GM03348 (cell line): ENCODE results near the gene SFXN1.
A peak's percentile ranks its signal among the peaks of the same experiment; 100 is the strongest.
"Not testable (repeated sequence)": the region's sequence is repeated elsewhere in the genome, so short reads cannot be mapped to it uniquely, and the experiment has no call there.

Source experiments
- DNase-seq: peaks from one replicate; pipeline ENCODE4 v3.0.0; 2012; ENCODE audit warnings: low spot score

SFXN1 gene, protein sequence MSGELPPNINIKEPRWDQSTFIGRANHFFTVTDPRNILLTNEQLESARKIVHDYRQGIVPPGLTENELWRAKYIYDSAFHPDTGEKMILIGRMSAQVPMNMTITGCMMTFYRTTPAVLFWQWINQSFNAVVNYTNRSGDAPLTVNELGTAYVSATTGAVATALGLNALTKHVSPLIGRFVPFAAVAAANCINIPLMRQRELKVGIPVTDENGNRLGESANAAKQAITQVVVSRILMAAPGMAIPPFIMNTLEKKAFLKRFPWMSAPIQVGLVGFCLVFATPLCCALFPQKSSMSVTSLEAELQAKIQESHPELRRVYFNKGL

DNA sequence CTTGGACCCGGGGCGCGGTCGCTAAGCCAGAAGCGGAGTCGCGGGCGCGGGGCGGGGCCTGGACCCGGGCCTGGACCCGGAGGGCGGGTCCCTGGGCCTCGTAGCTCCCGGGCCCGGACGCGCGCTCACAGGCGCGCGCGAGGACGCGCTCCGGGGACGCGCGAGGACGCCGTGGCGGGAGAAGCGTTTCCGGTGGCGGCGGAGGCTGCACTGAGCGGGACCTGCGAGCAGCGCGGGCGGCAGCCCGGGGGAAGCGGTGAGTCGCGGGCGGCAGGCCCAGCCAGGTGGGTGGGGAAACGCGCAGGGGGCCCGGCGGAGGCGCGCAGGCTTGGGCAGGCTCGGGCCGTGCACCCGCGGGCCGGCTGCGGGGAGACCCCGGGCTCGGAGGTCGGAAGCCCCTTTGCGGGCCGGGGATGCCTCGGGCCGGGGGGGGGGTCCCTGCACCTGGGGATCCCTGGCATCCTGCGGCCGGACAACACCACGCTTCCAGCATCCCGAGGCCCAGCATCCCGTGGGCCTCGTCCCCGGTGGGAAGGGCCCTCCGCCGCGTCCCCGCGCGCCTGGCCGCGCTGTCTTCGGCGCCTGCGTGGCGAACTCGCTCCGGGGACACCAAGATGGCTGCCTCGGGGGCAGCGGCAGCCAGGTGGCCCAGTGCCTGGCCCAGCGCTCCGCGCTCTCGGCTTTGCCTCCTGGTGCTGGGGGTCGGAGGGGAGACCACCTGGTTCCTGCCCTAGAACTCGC is at the start of gene SFXN1:
Gene SFXN1, plus strand, starts transcription at position 177 of the 741 bp plus-strand sequence. CDS start 13,544 bp downstream, outside the sequence.
- DNase-seq, result peak; percentile 99

DNA sequence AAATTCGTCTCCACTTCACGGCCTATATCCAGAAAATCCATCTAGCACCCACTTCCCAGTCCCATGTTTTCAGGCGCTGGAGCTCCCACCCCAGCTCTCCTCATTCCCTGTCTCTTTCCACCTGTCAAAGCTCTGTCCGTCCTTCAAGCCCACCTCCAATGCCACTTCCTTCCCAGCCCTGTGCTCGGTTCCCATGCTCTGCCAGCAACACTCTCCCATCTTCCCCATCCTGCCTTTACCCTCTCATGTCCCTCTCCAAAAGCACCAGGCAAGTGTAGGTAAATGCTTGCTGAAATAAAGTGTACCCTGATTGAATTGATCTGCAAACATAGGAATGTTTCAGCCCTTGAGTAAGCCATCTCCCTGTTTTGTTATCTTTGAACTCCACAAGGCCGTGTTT is 43.6 kb upstream of the SFXN1 start:
- DNase-seq, result no peak

DNA sequence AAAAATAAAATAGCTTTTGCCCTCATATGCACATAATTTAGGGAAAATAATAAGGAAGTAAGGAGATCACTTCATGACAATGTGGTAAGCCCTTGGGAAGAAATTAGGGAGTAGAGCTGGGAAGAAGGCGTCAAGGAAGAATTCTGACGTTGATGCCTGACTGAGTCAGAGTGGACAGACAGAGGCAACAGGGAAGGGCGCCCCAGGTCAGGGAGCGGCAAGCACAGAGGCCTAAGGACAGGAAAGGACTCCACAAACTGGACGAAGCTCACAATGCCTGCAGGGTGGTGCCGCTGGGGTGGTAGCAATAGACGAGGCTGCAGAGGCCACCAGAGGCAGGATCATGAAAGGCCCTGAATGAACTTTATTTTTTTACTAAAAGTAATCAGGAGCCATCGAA is 42.0 kb upstream of the SFXN1 start:
- DNase-seq, result no peak

DNA sequence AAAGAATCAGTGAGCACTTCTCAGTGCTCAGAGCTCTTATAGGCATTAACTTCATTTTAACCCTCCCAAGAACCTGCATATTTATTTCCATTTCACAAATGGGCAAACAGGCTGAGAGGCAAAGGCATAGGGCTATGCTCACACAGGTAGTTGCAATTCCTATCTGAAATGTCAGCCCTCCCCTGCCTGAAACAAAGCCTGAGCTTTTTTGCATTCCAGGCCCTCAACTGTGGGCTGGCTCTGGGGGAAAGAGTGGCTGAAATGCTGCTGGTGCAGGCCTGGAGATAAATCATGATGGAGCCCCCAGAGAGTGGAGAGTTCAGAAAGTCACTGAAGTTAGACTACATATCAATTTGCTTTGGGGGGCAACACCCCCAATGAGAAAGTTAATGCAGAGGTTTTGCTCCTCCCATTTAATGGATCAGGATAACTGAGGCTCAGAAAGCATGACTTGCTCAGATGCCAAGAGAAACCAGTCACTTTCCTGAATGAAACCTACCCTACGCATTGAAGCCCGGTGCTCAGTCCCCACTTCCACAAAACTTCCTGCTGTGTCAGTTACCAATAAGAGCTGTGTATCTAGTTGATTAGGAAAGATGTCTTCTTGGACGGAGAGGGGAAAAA is 40.0 kb upstream of the SFXN1 start:
- no peak for DNase-seq

DNA sequence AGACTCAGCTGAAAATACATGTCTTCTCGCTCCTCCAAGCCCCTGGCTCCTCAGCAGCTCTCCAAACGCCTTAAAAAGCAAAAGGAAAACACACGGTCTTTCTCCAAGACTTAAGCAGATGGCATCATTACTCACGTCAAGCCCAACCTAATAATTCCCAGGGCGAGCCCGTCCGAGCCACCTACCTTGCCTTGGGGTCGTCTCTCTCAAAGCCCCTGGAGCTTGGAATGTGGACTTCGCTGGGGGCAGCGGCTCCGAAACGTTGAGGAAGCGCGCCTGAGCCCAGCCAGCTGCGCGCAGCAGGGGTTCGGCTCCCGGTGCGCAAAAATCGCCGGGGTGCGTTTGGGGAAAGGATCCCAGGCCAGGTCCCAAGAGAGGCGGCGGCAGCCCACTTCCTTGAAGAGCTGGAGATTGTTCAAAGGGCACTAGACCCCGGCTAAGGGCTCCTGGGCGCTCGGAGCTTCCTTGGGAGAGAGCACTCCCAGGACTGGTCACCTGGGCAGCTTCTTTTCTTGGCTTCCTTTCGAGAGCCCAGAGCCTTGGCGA is 34.8 kb upstream of the SFXN1 start:
- DNase-seq, result no peak

DNA sequence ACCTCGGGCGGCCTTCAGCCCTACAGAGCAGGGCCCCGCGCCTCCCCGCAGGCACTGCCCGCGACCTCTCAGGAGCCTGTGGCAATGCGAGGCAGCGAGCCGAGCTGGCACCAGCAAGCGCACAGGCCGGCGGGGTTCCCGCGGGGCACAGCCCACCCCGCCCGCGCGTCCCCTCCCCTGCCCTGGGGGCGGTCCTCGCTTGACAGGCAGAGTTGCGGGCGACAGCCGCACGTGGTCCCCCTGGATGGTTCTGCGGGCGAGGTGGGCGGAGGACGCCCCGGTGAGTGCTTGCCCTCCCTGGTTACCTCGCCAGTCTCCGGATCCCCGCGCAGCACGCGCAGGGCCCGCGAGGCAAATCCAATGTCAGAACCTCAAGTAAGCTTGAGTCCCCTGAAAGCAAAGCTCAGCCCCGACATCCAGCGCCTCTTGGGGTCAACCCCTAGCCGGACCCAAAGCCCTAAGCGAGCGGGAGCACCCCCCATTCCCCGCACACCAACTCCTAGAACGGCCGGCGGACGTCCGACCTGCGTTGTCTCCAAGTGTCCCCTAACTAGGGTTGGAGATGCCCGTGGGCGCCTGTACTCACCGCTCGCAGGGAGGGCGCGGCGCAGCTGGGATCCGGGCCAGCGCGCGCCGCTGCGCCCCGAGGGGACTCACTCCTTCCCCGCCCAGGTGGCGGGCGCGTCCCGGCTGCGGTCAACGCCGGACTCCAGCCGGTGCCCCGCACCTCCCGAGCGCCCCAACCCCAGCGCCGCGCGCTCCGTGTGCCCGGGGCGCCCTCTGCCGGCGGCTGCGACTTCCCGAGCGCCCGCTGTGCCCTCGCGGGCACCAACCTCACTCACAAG is 34.1 kb upstream of the SFXN1 start, which contains the start of gene DRD1:
Gene DRD1, minus strand, starts transcription at position 123 of the 845 bp plus-strand sequence. CDS start 1,083 bp downstream, outside the sequence.
- DNase-seq, result peak; percentile 67

DNA sequence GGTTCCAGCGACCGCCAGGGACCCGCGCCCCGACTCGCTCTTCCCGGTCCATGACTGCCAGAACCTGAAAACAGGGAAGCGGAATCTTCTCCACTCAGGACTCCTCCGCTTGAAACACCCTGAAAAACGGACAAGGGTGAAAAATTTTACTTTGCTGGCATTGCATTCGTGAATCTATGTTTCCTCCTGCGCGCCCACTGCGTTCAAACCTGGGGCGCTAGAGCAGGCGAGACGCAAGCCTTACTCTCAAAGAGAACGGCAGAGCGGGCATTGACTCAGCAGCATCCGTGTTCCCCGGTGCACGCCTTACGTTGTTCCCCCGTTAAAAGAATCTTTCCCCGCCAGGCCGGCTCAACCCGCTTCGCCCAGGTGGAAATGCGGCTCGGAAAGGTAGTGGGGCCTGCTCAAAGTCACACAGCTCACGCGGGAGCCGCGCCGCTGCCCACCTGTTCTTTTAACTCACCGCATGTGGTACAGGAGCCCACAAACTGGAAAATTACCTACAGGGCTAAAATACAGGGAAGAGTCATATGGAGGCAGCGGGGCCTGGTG is 33.4 kb upstream of the SFXN1 start:
- DNase-seq, result peak; percentile 6

DNA sequence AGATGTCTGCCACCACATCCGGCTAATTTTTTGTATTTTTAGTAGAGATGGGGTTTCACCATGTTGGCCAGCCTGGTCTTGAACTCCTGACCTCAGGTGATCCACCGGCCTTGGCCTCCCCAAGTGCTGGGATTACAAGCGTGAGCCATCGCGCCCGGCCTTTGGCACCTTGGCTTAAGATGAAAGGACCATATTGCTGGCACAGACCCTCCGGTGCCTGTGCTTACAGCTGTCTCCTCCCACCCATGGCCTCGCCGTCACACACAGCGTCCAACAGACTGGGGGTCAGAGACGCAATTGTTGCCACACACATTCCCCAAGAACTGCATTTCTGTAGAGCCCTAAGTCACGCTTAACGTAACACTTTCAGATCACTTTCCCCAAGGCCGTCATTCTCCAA is 32.0 kb upstream of the SFXN1 start:
- not testable (repeated sequence) for DNase-seq

DNA sequence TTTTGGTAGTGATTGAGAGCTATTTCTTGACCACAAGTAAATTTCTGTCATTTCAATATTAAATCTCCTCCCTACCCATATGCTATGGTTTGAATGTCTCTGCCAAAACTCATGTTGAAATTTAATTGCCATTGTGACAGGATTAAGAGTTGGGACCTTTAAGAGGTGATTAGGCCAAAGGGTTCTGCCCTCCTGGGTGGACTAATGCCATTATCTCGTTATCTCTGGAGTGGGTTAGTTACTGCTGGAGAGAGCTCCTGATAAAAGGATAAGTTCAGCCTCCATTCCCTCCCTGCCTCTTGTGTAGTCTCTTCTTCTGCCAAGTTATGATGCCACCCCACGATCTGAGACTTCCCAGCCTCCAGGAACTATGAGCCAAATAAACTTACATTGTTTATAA is 30.8 kb upstream of the SFXN1 start:
- no peak for DNase-seq

DNA sequence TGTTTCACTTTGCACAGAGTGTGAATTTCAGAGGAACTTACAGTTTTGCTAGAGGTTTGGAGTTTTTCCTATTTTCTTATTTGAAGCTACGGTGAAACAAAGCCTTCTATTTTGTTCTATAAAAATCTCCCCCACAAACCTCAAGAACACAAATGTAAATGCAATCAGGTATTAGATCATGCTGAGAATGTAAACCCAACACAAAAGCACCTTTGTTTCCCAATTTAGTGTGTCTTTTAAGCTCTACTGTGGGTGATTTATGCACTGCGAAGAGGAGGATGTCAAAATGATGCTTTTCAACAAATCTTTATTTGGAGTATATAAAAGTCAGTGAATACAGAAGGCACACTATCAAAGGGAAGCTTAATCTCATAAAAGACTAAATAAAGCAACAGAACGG is 30.1 kb upstream of the SFXN1 start:
- DNase-seq, result no peak

DNA sequence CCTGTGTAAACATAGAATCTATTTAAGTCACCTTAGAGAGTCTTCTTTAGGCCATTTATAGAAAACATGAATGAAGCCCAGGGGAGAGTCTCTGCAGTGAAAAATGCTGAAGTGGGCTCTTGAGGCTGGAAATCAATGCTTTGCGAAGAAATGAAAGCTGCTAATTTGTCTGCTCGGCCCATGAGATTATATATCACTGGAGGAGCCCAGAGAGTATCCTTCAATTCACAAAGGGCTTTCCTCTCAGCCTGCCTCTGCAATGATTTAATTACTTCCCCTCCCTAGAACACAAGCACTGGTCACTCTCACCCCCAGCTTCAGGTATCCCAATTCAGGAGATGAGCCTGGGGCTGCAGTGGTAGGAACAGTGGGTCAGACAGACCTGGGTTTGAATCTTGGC is 26.2 kb upstream of the SFXN1 start:
- DNase-seq, result no peak

DNA sequence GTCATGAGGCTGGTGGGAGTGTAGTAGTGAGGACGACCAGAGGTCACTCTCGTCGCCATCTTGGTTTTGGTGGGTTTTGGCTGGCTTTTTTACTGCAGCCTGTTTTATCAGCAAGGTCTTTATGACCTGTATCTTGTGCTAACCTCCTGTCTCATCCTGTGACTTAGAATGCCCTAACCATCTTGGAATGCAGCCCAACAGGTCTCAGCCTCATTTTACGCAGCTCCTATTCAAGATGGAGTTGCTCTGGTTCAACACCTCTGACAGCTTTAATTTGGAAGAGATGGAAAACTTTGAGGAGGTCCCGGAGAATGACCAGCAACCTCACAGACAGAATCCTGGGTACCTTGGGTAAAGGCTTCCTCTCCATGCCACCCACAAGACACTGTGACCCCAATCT is 24.0 kb upstream of the SFXN1 start:
- not testable (repeated sequence) for DNase-seq

DNA sequence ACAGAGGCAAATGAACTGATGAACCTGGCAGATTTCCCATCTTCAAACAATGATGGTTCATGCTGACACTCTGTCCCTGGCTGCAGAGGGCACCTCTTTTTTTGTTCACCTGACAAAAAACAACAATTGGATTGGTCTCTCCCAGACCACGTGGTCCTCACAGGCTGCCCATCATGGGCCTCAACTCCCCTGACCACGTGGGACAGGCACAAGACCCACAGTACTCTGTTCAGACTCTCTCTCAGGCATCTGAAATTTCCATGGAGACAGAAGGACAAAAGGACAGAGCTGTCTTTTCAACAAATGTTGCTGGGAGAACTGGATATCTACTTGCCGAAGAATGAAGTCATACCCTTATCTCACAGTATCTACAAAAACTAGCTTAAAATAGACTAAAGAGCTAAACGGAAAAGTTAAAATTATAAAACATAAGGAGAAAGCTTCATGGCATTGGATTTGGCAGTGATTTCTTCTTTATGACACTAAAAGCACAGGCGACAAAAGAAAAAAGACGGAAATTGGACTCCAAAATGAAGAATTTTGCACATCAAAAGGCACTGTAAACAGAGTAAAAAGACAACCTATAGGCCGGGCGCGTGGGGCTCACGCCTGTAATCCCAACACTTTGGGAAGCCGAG is 22.1 kb upstream of the SFXN1 start:
- DNase-seq, result no peak

DNA sequence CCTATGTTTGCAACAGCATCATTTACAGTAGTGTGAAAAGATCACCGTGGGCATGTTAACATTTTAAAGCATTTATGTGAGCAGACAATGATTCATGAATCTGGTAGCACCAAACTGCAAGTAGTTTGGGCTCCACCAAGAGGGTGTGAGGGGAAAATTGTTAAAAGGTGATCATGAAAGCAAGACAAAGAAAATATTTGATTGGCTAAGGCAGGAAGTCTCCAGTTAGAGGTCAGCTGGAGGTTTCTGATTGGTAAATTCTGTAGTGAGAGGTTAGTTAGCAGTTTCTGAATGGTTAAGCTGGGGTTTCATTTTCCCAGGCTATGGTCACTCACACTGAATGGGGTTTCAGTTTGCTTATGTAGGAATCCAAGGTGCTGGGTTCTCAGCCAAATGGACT is 20.9 kb upstream of the SFXN1 start:
- DNase-seq, result no peak

DNA sequence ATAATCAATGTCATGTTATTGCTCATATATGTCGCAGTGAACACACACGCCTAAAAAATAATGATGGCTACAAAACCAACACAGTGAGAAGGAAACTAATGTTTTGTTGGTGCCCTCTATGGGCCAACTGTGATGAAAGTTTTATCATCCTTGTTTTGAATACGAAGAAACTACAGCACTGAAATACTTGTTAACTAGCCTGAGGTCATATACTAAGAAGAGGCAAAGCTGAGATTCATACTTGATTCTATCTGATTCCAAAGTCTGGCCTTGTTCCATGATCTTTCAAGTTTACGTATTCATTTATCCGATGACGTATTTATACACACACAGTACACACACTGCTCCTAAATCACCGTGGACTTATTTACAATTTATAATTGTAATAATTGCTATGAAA is 18.2 kb upstream of the SFXN1 start:
- peak; percentile 36 for DNase-seq

DNA sequence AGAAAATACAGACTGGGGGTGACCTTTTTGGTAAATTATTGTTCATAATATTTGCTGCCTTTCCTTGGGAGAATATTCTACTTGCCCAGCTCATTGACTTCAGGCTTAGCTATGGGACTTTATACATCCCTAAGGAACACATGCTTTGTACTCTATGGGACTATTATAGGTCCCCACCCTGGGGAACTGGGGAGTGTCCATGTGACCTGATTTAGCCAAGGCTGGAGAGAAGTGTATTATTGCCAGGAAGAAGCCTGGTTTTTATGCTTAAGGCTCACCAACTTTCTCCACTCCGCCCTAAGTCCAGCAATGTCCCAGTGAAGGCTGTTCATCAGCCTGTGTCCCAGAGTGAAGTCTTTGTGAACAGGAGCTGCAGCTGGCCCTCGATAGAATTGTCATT is 17.8 kb upstream of the SFXN1 start:
- no peak for DNase-seq

DNA sequence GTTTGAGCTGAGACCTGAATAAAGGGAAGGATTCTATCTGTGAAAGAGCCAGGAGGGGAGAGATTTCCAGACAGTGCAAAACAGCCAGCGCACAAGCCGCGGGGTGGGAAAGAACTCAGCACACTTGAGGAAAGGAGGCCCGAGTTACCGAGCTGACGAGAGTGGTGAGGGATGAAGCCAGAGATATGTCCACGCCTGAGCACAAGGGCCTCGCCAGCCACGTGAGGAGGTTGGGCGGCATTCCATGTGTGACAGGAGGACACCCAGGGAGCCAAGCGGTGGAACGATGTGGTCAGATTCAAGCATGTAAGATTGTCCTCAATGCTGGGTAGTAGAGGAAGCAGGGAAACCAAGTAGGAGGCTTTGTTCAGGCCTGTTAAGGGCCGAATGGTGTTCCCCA is 17.0 kb upstream of the SFXN1 start:
- DNase-seq, result no peak

DNA sequence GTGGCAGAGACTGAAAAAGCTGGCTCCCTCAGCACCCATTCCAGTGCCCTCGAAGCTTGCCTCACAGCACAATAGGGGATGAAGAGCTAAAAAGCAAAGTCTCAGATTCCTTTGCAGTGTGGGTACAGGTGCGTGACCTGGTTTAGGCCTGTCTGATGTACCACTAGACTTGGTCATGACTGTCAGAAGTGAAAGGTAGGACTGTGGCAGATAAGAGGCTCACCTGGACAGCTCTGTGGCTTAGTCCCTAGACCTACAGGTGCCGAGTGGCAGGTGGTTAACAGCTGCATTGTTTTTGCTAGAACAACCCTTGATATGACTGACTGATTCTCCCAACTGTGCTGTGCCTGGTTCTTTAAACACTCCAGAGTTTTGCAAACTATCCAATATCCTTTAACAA is 14.7 kb upstream of the SFXN1 start:
- no peak for DNase-seq

DNA sequence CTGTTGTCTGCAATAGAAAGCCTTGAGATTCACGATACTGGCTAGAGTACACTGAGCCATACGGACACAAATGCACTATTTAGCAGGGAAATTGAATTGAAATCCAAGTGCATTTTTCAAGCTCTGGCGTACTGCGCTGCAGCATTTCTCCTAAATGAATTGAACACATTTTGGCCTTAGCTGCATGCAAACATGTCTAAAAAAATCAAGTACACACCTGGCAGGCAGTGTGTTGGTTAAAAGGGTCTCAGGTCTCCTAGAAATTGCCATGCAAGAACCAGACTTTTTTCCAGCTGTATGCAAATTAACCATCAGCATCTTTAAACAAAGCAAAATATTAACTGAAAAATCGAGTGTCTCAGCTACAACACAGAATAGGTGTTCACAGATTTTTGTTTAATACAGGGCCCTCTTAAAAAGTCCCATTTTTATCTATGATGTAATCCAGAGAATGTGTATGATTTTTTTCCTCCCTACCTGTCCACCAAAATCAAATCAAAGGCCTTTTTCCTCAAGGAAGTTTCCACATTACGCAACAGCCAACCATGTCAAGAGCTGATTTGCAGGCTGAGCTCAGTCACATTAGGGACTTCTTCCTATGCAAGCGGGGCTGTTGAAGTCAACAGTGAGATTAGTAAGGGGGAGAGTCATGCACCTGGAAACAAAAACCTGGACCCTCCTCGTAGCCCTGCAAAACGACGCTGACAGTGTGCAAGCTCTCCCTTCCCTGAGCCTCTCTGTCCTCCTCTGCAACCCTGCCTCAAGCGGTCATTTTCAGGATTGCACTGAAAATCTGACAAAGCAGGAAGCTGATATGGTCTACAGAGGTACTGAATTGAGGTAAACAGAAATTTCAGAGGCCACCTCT is 14.1 kb upstream of the SFXN1 start:
- DNase-seq, result peak; percentile 70

DNA sequence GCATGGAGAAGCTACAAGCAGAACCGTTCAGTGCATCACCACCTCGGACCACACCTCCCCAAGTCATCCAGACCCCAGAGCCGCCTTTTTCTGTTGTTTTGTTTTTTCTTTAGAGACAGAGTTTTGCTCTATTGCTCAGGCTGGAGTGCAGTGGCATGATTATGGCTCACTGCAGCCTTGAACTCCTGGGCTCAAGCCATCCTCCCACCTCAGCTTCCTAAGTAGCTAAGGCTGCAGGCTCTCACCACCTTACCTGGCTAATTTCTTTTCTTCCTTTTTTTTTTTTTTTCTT is 13.5 kb upstream of the SFXN1 start:
- no peak for DNase-seq
